Stimulated activated CD4-positive, alpha-beta T cell treated with anti-CD3 and anti-CD28 coated beads, Interleukin-1b, Interleukin-23, amount 100 ng/mL, for 24 hours (primary cell): ENCODE measurements around the gene SURF6.
A peak's percentile ranks its signal among the peaks of the same experiment; 100 is the strongest.

Experiments
- DNase-seq, 4 experiments: peaks; one replicate each; pipeline ENCODE4 v3.0.0-alpha.2; 2020; ENCODE audit warnings: low read depth in 4 of 4, low spot score in 1 of 4

SURF6 gene

GRCh38 chr9:133368249-133368881, 32.4 kb upstream of the SURF6 start:
- DNase-seq = no peak

GRCh38 chr9:133367778-133368177, 31.8 kb upstream of the SURF6 start:
- DNase-seq = no peak

DNA sequence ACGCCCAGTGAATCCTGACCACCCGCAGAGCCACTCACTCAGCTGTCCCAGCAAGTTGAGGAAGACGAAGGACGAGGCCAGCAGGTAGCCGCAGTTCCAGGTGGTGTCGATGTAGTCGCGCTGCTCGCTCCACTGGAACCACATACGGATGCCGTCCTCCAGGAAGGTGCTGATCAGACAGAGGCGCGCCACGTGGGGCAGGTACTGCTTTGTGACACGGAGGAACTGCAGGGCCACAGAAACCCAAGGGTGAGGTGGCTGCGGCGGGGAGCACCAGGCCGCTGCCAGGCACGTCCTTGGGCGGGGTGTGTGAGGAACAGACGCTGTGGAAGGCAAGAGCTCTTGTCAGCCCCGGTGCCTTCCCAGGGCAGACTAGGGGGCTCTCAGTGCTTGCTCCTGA, 31.2 kb upstream of the SURF6 start:
- no peak for DNase-seq

DNA sequence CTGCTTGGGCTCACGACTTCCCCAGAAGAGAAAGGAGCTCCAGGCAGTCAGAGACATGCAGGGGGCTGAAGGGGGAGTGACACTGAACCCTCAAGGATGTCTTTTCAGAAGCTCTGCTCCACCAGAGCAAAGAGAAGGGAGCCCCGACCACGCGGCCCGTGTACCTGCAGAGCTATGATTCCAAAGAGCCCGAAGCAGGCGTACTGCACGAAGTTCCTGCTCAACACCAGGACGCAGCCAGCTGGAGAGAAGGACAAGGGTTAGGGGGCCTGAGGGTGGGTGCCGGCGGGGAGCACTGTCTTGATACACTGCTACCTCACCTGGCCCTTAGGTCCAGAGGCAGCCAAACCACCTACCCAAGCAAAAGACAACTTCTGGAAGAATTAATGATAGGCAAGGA, 30.4 kb upstream of the SURF6 start:
- DNase-seq = no peak

- DNase-seq = no peak
Observed at GRCh38 chr9:133362359-133363044, 26.5 kb upstream of the SURF6 start.

DNA sequence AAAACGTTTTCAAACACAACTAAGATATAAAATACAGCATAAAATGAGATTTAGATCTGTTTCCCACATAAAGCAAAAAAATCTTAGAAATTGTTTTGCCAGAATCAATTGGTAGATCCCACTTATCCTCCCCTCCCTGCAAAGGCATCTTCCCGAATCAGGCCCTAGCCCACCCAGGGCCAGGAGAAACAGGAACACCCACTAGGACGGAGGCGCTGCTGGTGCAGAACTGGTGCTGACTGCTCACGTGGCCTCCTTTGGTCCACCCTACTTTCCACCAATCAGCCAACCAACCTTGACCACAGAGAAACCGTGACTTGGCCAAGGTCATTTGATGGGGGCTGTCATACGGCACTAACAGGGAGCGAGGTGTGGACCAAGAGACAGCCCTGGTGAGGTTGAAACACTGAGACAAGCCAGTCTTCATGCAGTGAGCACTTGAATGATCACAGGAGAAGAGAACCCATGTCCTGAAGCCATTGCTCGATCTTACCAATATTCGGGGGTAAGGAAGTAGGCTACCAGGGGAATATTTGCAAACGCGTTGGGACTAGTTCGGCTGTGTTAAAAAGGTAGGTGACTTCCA, 25.6 kb upstream of the SURF6 start:
- no peak for DNase-seq

DNA sequence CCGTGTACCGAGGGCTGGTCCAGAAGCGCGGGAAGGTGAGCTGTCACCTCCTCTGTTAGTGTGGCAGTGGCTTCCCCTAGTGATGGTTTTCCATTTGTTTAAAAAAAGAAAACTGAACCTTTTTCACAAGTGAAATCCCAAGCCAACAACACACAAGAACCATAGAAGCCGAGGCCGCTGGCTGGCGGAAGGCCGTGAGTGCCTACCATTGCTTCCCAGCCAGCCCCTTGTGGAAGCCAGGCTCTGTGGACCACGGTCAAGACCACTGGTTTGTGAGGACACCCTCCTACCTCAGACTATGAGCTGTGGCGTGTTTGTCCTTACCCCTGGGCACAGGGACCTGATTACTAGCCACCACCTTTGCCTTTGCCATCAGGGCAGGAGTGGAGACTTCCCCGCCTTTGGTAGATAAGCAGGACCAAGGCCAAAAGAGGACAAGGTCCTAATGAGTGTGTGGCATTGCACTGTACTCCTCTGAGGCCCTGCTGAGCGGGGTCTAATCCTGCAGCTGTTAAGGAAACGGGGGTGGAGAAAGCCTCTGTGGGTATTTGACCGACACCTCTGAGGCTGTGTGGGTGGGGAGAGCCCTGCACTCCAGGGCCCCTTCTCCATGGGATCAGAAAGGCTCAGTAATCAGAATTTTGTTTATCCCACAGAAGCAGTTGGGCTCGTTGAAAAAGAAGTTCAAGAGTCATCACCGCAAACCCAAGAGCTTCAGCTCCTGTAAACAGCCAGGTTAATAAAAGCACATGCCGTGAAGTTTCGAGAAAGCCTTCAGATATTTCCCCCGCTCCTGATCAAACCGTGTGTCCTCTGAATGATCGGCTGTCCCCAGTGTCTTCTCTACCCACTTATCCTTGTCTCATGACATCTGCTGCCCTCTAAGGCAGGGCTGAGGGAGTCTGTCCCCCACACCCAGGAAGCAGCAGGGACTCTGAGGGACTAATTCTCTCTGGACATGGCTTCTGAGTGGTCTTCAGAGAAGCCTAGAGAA, 24.7 kb upstream of the SURF6 start:
- DNase-seq = no peak

DNA sequence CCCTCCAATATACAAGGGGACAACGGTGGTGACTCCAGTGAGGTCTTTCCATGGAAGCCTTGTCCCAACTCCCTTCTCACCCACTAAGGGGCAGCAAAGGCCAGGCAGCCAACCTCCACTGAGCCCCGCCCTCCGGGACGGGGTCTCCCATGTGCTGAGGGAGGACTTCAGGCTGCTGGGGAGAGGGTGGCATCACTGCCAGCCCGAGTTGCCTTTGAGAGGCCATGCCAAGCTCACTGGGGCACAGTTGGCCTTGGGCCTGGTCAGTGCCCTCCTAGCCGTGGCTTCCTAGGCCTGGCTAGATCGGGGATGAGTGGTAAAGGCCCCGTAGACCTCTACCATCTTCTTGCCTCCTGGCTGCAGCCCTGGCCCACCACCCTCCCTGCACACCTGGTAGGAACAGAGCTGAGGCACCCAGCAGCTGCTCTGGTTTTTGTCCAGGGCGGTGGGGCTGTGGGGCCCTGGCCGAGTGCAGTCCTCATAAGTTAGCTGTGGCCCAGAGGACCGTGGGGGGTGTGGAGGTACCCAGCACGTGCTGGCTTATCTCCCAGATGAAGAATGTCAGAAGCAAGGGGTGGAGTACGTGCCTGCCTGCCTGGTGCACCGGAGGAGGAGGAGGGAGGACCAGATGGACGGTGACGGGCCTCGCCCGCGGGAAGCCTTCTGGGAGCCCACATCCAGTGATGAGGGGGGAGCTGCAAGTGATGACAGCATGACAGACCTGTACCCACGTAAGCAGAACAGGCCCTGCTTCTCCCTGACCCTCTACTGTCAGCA, 23.6 kb upstream of the SURF6 start:
- DNase-seq = no peak

DNA sequence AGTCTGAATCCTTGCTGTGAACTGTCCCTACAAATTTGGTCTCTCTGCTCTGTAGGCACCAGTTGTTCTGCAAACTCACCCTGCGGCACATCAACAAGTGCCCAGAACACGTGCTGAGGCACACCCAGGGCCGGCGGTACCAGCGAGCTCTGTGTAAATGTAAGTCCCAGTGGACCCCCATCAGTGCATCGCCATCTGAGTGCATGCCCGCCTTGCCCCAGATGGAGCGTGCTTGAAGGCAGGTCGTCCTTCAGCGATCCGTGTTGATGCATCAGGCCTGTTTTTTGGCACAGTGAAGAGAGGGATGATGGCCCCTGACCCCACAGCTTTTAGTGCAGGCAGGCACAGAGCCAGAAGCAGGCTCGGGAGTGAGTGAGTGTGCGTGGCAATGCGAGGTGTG, 21.7 kb upstream of the SURF6 start:
- DNase-seq = no peak

- peak; percentile 82 to 92 (median 87) for DNase-seq
Observed at GRCh38 chr9:133356391-133357091, 20.6 kb upstream of the SURF6 start, which contains the start of the genes SURF1 and SURF2. SURF1 (minus strand) TSS chr9:133356487; CDS start chr9:133356453, 34 bp downstream. SURF2 (plus strand) TSS chr9:133356550; CDS start chr9:133356593, 43 bp downstream.

DNA sequence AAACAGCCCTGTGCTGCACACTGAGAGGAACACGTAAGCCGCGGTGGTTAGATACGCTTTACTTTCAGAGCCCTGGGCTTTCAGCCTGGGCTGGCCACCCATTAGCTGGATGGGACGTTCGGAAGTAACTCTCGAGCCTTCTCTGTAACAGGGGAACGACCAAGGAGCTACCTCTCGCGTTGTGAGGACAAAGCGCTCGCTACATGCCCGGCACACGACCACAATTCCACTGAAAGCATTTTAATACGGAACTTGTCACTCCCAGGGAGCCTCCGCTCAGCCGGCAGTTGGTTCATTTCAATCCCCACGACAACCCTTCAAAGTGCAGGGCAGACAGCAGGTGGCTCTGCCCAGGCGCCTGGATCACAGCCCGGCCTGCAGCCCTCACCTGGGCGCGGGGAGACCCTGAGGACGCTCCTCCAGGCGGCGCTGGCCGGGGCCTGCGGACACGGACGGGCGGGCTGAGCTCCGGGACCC, 19.9 kb upstream of the SURF6 start:
- no peak for DNase-seq

- DNase-seq = no peak
Observed at GRCh38 chr9:133354766-133355165, 18.8 kb upstream of the SURF6 start.

- DNase-seq = no peak
Observed at GRCh38 chr9:133353548-133353947, 17.6 kb upstream of the SURF6 start.

GRCh38 chr9:133352635-133353340, 16.8 kb upstream of the SURF6 start:
- no peak for DNase-seq

GRCh38 chr9:133351908-133352634, 16.1 kb upstream of the SURF6 start:
- DNase-seq = no peak

- DNase-seq = no peak
Observed at GRCh38 chr9:133351526-133351907, 15.5 kb upstream of the SURF6 start.

GRCh38 chr9:133349965-133350616, 14.1 kb upstream of the SURF6 start:
- DNase-seq = no peak
